Glutamatergic neuron (in vitro differentiated cells): Measurements from ENCODE around the gene SLC6A3. TPM values are rescaled to one million over a fixed set of nuclear protein-coding genes. Genes with fewer than 3 reads are reported as not detected.

ENCODE experiments used
- DNase-seq: peaks from one replicate; pipeline ENCODE4 v3.0.0; 2022
- H3K27ac Mint-ChIP-seq: one replicate; pipeline ENCODE4 v1.8.0; 2020; ENCODE audit warnings: mild to moderate bottlenecking, mixed read lengths, inconsistent platforms; ENCODE audit not compliant: unreplicated experiment
- H3K27me3 Mint-ChIP-seq: one replicate; pipeline ENCODE4 v1.8.0; 2020; ENCODE audit warnings: mild to moderate bottlenecking, moderate library complexity, mixed read lengths, inconsistent platforms; ENCODE audit not compliant: unreplicated experiment
- H3K36me3 Mint-ChIP-seq: one replicate; pipeline ENCODE4 v1.8.0; 2020; ENCODE audit warnings: mild to moderate bottlenecking, mixed read lengths, inconsistent platforms; ENCODE audit not compliant: unreplicated experiment
- H3K4me1 Mint-ChIP-seq: one replicate; pipeline ENCODE4 v1.8.0; 2020; ENCODE audit warnings: mild to moderate bottlenecking, low read depth, mixed read lengths, inconsistent platforms; ENCODE audit not compliant: unreplicated experiment
- H3K4me3 Mint-ChIP-seq: one replicate; pipeline ENCODE4 v1.8.0; 2020; ENCODE audit warnings: mild to moderate bottlenecking, mixed read lengths, inconsistent platforms; ENCODE audit not compliant: unreplicated experiment
- H3K9me3 Mint-ChIP-seq: one replicate; pipeline ENCODE4 v1.8.0; 2020; ENCODE audit warnings: mild to moderate bottlenecking, moderate library complexity, mixed read lengths, inconsistent platforms; ENCODE audit not compliant: unreplicated experiment
- total RNA-seq: library from RNA; stranded (reverse); fragmentation: NEBNext Ultra II Directional; extraction: Animal tissue kit (Norgen Biotek cat#: 25700); gene quantifications from one replicate; pipeline ENCODE4 v1.2.1, GENCODE V29; 2021; ENCODE audit not compliant: unreplicated experiment
- TF ChIP-seq, protein P1 (sequence below): fragments of 200-600 bp; sonication (generic); IDR thresholded peaks from one replicate; pipeline ENCODE4 v1.5.0; 2021; ENCODE audit not compliant: partially characterized antibody, unreplicated experiment

SLC6A3 gene
- total RNA-seq, 1 donor from 2014 or later, result 22.4 TPM

DNA sequence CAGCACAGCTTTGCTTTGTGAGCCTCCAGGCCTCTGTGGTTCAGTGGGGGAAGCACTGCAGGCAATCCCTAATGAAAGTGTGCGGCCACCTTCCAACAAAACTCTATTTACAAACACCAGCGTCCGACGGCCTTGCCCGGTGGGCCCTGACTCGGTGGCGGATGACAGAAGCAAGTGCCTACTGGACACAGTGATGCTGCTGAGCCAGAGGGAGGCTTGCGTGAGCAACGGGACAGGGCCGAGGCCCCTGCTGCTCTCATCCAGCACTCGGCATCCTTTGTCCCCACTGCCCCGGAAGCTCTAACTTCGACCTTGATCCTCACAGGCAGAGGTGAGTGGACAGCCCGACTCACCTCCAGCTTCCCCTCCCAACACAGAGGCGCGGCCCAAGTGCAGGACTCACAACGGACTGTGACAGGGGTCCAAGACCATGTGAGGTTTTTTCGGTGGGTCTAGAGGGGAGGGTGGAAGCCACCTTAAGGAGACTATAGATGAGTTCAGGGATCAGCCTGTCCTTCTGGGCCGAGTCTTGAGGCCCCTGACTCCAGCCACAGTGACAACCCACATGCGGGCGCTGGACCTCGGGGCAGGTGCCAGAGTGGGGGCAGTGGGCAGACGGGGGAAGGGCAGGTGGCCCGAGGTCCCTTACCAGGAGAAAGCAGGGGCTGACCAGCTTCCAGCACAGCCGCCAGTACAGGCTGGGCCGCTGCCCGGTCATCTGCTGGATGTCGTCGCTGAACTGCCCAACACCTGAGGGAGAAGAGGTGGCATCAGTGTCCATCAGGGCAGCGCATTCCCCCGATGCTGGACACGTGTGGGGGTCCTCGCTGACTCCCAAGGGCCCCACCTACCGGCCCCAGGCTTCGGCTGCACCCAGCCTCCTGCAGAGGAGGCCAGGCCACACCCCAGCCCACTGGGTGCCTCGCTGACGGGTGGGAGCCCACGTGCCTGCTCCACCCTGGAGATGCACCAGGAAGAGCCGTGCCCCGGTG is 39.4 kb downstream of the SLC6A3 start:
- H3K27me3 Mint-ChIP-seq, result peaks cover 13% of the 10 kb centered on the region
- H3K4me3 Mint-ChIP-seq, result no peak overlapping the region
- no peak overlapping the region for H3K27ac Mint-ChIP-seq
- H3K36me3 Mint-ChIP-seq, result peaks cover 10% of the 10 kb centered on the region
- H3K9me3 Mint-ChIP-seq, result peaks cover 14% of the 10 kb centered on the region
- peak; percentile 9 for DNase-seq
- H3K4me1 Mint-ChIP-seq, result peaks cover 12% of the 10 kb centered on the region
- TF ChIP-seq, protein P1, sequence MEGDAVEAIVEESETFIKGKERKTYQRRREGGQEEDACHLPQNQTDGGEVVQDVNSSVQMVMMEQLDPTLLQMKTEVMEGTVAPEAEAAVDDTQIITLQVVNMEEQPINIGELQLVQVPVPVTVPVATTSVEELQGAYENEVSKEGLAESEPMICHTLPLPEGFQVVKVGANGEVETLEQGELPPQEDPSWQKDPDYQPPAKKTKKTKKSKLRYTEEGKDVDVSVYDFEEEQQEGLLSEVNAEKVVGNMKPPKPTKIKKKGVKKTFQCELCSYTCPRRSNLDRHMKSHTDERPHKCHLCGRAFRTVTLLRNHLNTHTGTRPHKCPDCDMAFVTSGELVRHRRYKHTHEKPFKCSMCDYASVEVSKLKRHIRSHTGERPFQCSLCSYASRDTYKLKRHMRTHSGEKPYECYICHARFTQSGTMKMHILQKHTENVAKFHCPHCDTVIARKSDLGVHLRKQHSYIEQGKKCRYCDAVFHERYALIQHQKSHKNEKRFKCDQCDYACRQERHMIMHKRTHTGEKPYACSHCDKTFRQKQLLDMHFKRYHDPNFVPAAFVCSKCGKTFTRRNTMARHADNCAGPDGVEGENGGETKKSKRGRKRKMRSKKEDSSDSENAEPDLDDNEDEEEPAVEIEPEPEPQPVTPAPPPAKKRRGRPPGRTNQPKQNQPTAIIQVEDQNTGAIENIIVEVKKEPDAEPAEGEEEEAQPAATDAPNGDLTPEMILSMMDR, result no peak

DNA sequence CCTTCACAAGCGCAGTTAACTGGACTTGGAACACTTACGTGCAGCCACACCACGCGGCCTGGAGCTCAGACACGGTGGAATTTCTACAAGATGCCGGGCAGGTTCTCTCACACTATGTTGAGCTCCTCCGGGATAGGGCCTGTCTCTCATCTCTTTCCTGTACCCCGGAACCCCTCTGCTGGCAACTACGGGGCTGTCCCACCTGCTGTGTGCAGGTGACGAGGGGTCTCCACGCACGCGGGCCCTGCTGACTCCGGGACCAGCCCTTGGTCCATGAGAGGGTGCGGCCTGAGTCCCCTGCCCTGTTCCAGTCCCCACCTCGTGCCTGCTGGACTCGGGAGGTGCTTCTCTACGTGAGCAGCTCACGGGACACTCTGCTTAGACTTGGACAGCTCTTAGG is 40.1 kb downstream of the SLC6A3 start:
- Mint-ChIP-seq H3K27me3 (peaks cover 13% of the 10 kb centered on the region), H3K27ac (no peak overlapping the region), H3K9me3 (peaks cover 14% of the 10 kb centered on the region), H3K4me3 (no peak overlapping the region), H3K36me3 (peaks cover 10% of the 10 kb centered on the region), H3K4me1 (peaks cover 12% of the 10 kb centered on the region)
- TF ChIP-seq, protein P1, result no peak
- peak; percentile 9 for DNase-seq

DNA sequence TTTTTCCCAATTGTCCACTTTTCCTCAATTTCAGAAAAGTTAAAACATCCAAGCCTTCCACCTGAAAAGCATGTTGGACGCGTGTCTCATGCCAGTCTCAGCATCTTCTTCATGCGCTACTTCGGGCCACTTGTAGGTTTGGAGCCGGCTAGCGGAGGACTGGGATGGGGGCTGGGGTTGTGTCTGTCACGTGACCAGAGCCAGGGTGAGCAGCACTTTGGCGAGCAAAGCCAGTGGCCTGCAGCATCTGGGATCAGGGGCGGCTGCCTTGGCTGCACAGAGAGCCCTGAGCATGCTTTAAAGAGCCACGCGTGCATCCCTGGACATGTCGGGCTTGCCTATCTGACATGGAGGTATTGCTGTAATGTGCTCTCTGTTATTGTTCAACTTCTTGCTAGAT is 41.2 kb downstream of the SLC6A3 start:
- H3K27me3 Mint-ChIP-seq, result peaks cover 13% of the 10 kb centered on the region
- no peak overlapping the region for H3K27ac Mint-ChIP-seq
- H3K4me1 Mint-ChIP-seq, result peaks cover 12% of the 10 kb centered on the region
- no peak overlapping the region for H3K4me3 Mint-ChIP-seq
- peaks cover 14% of the 10 kb centered on the region for H3K36me3 Mint-ChIP-seq
- peaks cover 8% of the 10 kb centered on the region for H3K9me3 Mint-ChIP-seq
- DNase-seq, result peak; percentile 15
- TF ChIP-seq, protein P1, result no peak

DNA sequence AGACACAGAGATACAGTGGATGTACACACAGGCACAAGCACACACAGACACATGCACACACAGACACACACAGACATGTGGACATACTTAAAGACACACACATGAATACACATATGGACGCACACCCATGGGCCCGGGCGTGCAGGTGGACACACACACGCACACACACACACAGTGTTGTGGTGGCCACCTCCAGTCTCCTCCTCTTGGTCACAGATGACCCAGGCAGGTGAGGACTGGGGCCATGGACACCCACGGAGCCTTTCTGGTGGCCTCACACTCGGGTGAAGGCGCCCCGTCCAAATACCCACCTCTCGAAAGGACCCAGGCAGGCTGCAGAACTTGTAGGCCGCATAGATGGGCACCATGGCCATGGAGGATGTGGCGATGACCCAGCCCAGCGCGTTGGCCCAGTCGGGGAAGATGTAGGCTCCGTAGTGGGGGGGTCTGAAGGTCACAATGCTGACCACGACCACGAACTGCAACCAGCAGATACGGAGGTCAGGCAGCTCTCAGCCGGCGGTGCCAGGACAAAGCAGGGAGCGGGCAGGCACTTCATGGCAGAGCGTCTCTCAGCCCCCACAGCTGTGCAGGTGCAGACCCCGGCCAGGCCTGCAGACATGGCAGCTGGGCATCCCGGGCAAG is 42.5 kb downstream of the SLC6A3 start:
- H3K27ac Mint-ChIP-seq, result no peak overlapping the region
- H3K4me1 Mint-ChIP-seq, result peaks cover 12% of the 10 kb centered on the region
- H3K9me3 Mint-ChIP-seq, result peaks cover 7% of the 10 kb centered on the region
- H3K27me3 Mint-ChIP-seq, result peaks cover 11% of the 10 kb centered on the region
- DNase-seq, result peak; percentile 7
- H3K36me3 Mint-ChIP-seq, result peaks cover 21% of the 10 kb centered on the region
- TF ChIP-seq, protein P1, result no peak
- H3K4me3 Mint-ChIP-seq, result no peak overlapping the region
